Upper lobe of left lung (tissue), 6 donors: Measurements from ENCODE around the gene APAF1. TPM values are rescaled to one million over a fixed set of nuclear protein-coding genes. Genes with fewer than 3 reads are reported as not detected.
"Not testable (repeated sequence)": the region's sequence is repeated elsewhere in the genome, so short reads cannot be mapped to it uniquely, and the experiment has no call there.

Source experiments
- ATAC-seq, 2 donors: fragments of 200-7000 bp; cut with Tn5 transposase; one replicate each; pipeline ENCODE4 v1.9.1; 2022; ENCODE audit warnings: mild to moderate bottlenecking in 2 of 2, moderate library complexity in 2 of 2; ENCODE audit not compliant: low FRiP score in 2 of 2
- DNase-seq, 2 donors: peaks; one replicate each; pipeline ENCODE4 v3.0.0-alpha.2; 2019 to 2020
- H3K27ac ChIP-seq, 4 donors: fragments of 200-600 bp; sonication (generic); one replicate each; pipeline ENCODE4 v1.5.1; 2016 to 2019
- H3K27me3 ChIP-seq, 4 donors: fragments of 200-600 bp; sonication (generic); one replicate each; pipeline ENCODE4 v1.5.1; 2017 to 2019
- H3K36me3 ChIP-seq, 4 donors: fragments of 200-600 bp; sonication (generic); one replicate each; pipeline ENCODE4 v1.5.1; 2016 to 2019
- H3K4me1 ChIP-seq, 4 donors: fragments of 200-600 bp; sonication (generic); one replicate each; pipeline ENCODE4 v1.5.1; 2018 to 2019
- H3K4me3 ChIP-seq, 4 donors: fragments of 200-600 bp; sonication (generic); one replicate each; pipeline ENCODE4 v1.5.1; 2017 to 2019; ENCODE audit warnings: mild to moderate bottlenecking in 2 of 4, moderate library complexity in 1 of 4
- H3K9me3 ChIP-seq, 4 donors: fragments of 200-600 bp; sonication (generic); one replicate each; pipeline ENCODE4 v1.5.1; 2018 to 2019
- EP300 ChIP-seq, 4 donors: sonication (generic); formaldehyde crosslinking; IDR thresholded peaks; one replicate each; pipeline ENCODE4 v1.5.1; 2017; ENCODE audit warnings: antibody characterized with exemption in 4 of 4, control low read depth in 2 of 4
- POLR2A ChIP-seq, 4 donors: fragments of 450-650 bp; IDR thresholded peaks; one replicate each; pipeline ENCODE4 v1.5.1; 2016 to 2017; ENCODE audit warnings: antibody characterized with exemption in 4 of 4, mild to moderate bottlenecking in 2 of 4
- POLR2AphosphoS5 ChIP-seq, 2 donors: sonication (generic); formaldehyde crosslinking; IDR thresholded peaks; one replicate each; pipeline ENCODE4 v1.5.1; 2017; ENCODE audit warnings: antibody characterized with exemption in 2 of 2
- WGBS, 2 donors: methylation state at CpG; one replicate each; pipeline ENCODE4 v1.1.5; 2017 to 2018; 5-methylcytosine and 5-hydroxymethylcytosine counted together
- total RNA-seq, 6 donors: library from RNA; depleted of rRNA in 4 of 6; stranded (reverse); fragments of >200 nt in 4 of 6; gene quantifications; one replicate each; pipeline versions ENCODE4 v1.1.0 to v1.2.1, GENCODE V29; 2016 to 2021
- TF ChIP-seq, protein P1 (sequence below), 6 experiments: fragments of 450-650 bp in 4 of 6; fragments of 200-600 bp in 2 of 6; sonication (generic) in 2 of 6; IDR thresholded peaks; one replicate each; pipeline ENCODE4 v1.5.1; 2016 to 2019; ENCODE audit warnings: antibody characterized with exemption in 6 of 6
- donor health status: DM: no; HTN: no; CAD: no; lungs with moderate emphysema.
- donor health status: DM: no; HTN: yes; CAD: no; lungs with severe emphysema.

APAF1 gene
- total RNA-seq, 6 donors from 2014 or later = 11.1 to 25.9 (median 17.7) TPM

GRCh38 chr12:98750511-98750910 lies 105.4 kb downstream of the APAF1 start:
- peaks cover 0 to 7% (median 3%) of the 10 kb centered on the region in 4 donors for H3K27me3 ChIP-seq
- H3K36me3 ChIP-seq = no peaks in the 10 kb centered on the region
- H3K4me3 ChIP-seq = no peak overlapping the region
- WGBS, 2 donors = 63 to 75% methylated on average over 5 to 9 of the region's 9 CpGs
- TF ChIP-seq, protein P1, sequence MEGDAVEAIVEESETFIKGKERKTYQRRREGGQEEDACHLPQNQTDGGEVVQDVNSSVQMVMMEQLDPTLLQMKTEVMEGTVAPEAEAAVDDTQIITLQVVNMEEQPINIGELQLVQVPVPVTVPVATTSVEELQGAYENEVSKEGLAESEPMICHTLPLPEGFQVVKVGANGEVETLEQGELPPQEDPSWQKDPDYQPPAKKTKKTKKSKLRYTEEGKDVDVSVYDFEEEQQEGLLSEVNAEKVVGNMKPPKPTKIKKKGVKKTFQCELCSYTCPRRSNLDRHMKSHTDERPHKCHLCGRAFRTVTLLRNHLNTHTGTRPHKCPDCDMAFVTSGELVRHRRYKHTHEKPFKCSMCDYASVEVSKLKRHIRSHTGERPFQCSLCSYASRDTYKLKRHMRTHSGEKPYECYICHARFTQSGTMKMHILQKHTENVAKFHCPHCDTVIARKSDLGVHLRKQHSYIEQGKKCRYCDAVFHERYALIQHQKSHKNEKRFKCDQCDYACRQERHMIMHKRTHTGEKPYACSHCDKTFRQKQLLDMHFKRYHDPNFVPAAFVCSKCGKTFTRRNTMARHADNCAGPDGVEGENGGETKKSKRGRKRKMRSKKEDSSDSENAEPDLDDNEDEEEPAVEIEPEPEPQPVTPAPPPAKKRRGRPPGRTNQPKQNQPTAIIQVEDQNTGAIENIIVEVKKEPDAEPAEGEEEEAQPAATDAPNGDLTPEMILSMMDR (IDR thresholded peaks at IDR 0.05) = no peak
- TF ChIP-seq POLR2A (IDR thresholded peaks at IDR 0.05) = no peak
- no peak for TF ChIP-seq EP300 (IDR thresholded peaks at IDR 0.05)
- TF ChIP-seq POLR2AphosphoS5 (IDR thresholded peaks at IDR 0.05) = no peak
- H3K4me1 ChIP-seq = peaks cover 3 to 7% (median 4%) of the 10 kb centered on the region in 4 donors
- no peak for DNase-seq
- ATAC-seq = peak in 1 of 2 donors; percentile 9
- H3K9me3 ChIP-seq = no peaks in the 10 kb centered on the region
- H3K27ac ChIP-seq = no peak overlapping the region

GRCh38 chr12:98751580-98752115 lies 106.6 kb downstream of the APAF1 start:
- Histone ChIP-seq H3K9me3 (no peaks in the 10 kb centered on the region), H3K27ac (no peak overlapping the region), H3K36me3 (no peaks in the 10 kb centered on the region), H3K4me3 (no peak overlapping the region), H3K27me3 (no peaks in the 10 kb centered on the region), H3K4me1 (no peaks in the 10 kb centered on the region)
- TF ChIP-seq, protein P1 (IDR thresholded peaks at IDR 0.05) = no peak
- no peak for TF ChIP-seq POLR2A (IDR thresholded peaks at IDR 0.05)
- no peak for TF ChIP-seq EP300 (IDR thresholded peaks at IDR 0.05)
- TF ChIP-seq POLR2AphosphoS5 (IDR thresholded peaks at IDR 0.05) = no peak
- 83 to 85% methylated on average over 4 of the region's 4 CpGs for WGBS, 2 donors
- DNase-seq (no peak), ATAC-seq (no peak)

- no peak for TF ChIP-seq POLR2A (IDR thresholded peaks at IDR 0.05)
- TF ChIP-seq, protein P1 (IDR thresholded peaks at IDR 0.05) = no peak
- no peak for TF ChIP-seq POLR2AphosphoS5 (IDR thresholded peaks at IDR 0.05)
- no peak for TF ChIP-seq EP300 (IDR thresholded peaks at IDR 0.05)
- no peaks in the 10 kb centered on the region for H3K27me3 ChIP-seq
- H3K9me3 ChIP-seq = no peaks in the 10 kb centered on the region
- H3K27ac ChIP-seq = no peak overlapping the region
- H3K4me3 ChIP-seq = no peak overlapping the region
- 78 to 82% methylated on average over 5 of the region's 5 CpGs for WGBS, 2 donors
- no peaks in the 10 kb centered on the region for H3K4me1 ChIP-seq
- no peak for ATAC-seq
- no peak for DNase-seq
- no peaks in the 10 kb centered on the region for H3K36me3 ChIP-seq
Measured at GRCh38 chr12:98752726-98753125, 107.6 kb downstream of the APAF1 start.

- no peak for TF ChIP-seq POLR2A (IDR thresholded peaks at IDR 0.05)
- TF ChIP-seq, protein P1 (IDR thresholded peaks at IDR 0.05) = no peak
- no peak for TF ChIP-seq EP300 (IDR thresholded peaks at IDR 0.05)
- TF ChIP-seq POLR2AphosphoS5 (IDR thresholded peaks at IDR 0.05) = no peak
- DNase-seq = no peak
- 61 to 66% methylated on average over 5 of the region's 5 CpGs for WGBS, 2 donors
Measured at GRCh38 chr12:98754095-98754494, 109.0 kb downstream of the APAF1 start.

DNA sequence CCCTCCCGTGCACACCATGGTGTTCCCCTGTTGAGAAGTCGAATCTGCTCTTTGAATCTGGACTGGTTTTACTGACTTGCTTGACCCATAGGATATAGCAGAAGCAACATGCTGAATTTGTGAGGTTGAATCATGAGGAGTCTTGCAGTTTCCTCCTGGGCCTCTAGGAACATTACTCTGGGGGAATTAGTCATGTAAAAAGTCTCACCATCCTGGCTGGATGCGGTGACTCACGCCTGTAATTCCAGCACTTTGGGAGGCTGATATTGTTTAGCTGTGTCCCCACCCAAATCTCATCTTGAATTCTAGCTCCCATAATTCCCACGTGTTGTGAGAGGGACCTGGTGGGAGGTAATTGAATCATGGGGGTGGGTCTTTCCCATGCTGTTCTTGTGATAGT lies 110.8 kb downstream of the APAF1 start:
- not testable (repeated sequence) for ATAC-seq, H3K4me3 ChIP-seq, H3K27ac ChIP-seq, H3K9me3 ChIP-seq, DNase-seq, H3K4me1 ChIP-seq, H3K36me3 ChIP-seq, H3K27me3 ChIP-seq
- 87 to 92% methylated on average over 5 of the region's 5 CpGs for WGBS, 2 donors

More at GRCh38 chr12:98754095-98754494, 109.0 kb downstream of the APAF1 start:
- no peak for ATAC-seq
- H3K4me3 ChIP-seq = no peak overlapping the region
- H3K36me3 ChIP-seq = no peaks in the 10 kb centered on the region
- no peak overlapping the region for H3K27ac ChIP-seq
- H3K9me3 ChIP-seq = no peaks in the 10 kb centered on the region
- no peaks in the 10 kb centered on the region for H3K4me1 ChIP-seq
- no peaks in the 10 kb centered on the region for H3K27me3 ChIP-seq
